Measurements from ENCODE around the gene GAGE2A.
A peak's percentile ranks its signal among the peaks of the same experiment; 100 is the strongest.
"Not testable (repeated sequence)": the region's sequence is repeated elsewhere in the genome, so short reads cannot be mapped to it uniquely, and the experiment has no call there.

Gene GAGE2A

GRCh38 chrX:49589196-49589595 lies at the start of gene GAGE2A:
TSS of gene GAGE2A (plus strand) at chrX:49589496. CDS start at chrX:49590651, 1,155 bp downstream.
- not testable (repeated sequence) for DNase-seq

DNA sequence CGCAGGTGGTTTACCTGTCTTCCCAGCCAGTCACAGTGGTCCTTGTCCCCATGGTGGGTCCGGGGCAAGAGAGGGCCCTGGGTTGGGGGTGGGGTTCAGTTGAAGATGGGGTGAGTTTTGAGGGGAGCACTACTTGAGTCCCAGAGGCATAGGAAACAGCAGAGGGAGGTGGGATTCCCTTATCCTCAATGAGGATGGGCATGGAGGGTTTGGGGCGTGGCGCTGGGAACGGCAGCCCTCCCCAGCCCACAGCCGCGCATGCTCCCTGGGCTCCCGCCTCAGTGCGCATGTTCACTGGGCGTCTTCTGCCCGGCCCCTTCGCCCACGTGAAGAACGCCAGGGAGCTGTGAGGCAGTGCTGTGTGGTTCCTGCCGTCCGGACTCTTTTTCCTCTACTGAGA lies 47.9 kb upstream of the GAGE2A start, which contains the start of gene GAGE12D:
TSS of gene GAGE12D (plus strand) at position 301 of the 400 bp plus-strand sequence. CDS start 1,155 bp downstream, outside the sequence.
- not testable (repeated sequence) for DNase-seq

GRCh38 chrX:49550989-49551388 lies 38.3 kb upstream of the GAGE2A start, which contains the start of gene GAGE12E:
TSS of gene GAGE12E (plus strand) at chrX:49551289. CDS start at chrX:49552444, 1,155 bp downstream.
- not testable (repeated sequence) for DNase-seq

DNA sequence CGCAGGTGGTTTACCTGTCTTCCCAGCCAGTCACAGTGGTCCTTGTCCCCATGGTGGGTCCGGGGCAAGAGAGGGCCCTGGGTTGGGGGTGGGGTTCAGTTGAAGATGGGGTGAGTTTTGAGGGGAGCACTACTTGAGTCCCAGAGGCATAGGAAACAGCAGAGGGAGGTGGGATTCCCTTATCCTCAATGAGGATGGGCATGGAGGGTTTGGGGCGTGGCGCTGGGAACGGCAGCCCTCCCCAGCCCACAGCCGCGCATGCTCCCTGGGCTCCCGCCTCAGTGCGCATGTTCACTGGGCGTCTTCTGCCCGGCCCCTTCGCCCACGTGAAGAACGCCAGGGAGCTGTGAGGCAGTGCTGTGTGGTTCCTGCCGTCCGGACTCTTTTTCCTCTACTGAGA lies 28.8 kb upstream of the GAGE2A start, which contains the start of gene GAGE12F:
TSS of gene GAGE12F (plus strand) at position 301 of the 400 bp plus-strand sequence. CDS start 1,155 bp downstream, outside the sequence.
- not testable (repeated sequence) for DNase-seq

DNA sequence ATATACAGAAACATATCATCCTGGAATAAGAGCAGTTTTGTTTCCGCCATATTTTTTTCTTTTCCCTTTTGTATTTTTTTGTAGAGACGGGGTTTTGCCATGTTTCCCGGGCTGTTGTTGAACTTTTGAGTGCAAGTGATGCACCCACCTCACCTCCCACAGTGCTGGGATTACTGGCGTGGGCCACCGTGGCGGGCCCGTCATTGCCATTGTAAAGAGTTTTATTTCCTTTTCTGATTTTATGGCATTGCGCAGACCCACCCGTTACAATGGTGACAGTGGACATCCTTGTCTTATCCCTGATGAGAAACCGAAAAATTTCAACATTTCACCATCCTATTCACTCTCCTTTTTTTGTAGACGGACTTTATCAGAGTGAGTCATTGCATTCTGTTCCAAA lies 20.6 kb upstream of the GAGE2A start:
- not testable (repeated sequence) for DNase-seq

- DNase-seq = not testable (repeated sequence)
Measured at GRCh38 chrX:49569152-49569551, 20.1 kb upstream of the GAGE2A start.

DNA sequence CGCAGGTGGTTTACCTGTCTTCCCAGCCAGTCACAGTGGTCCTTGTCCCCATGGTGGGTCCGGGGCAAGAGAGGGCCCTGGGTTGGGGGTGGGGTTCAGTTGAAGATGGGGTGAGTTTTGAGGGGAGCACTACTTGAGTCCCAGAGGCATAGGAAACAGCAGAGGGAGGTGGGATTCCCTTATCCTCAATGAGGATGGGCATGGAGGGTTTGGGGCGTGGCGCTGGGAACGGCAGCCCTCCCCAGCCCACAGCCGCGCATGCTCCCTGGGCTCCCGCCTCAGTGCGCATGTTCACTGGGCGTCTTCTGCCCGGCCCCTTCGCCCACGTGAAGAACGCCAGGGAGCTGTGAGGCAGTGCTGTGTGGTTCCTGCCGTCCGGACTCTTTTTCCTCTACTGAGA lies 19.2 kb upstream of the GAGE2A start, which contains the start of gene GAGE12G:
TSS of gene GAGE12G (plus strand) at position 301 of the 400 bp plus-strand sequence. CDS start 1,155 bp downstream, outside the sequence.
- DNase-seq = not testable (repeated sequence)

GRCh38 chrX:49579649-49580048 lies 9.6 kb upstream of the GAGE2A start, which contains the start of gene GAGE12H:
TSS of gene GAGE12H (plus strand) at chrX:49579949. CDS start at chrX:49581104, 1,155 bp downstream.
- DNase-seq = not testable (repeated sequence)

DNA sequence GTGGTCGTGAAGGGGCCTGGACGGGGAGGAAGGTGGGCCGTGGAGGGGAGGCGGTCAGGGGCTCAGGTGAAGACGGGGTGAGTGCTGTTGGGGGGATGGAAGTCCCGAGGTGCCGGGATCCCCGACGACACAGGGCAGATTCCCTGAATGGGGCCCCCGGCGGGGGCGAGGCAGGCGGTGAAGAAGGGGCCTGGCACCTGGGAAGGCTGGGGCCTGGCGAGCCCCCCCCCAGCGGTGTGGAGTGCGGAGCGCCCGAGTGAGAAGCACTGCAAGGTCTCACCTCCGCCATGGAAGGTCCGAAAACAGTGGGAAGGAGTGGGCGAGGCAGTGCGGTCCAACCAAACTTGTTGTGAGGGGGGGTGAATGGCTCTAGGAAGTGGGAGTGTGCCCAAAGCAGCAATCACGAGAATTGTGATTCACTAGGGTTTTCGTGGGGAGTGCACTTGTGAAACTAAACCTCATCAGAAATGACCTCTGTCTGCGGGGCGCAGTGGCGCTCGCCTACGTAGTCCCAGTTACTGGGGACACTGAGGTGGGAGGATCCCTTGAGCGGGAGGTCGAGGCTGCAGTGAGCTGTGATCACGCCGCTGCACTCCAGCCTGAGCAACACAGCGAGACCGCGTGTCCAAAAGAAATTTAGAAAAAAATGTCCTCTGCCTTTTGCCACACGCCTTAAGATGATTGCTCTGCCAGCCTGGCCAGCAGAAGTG lies 628 bp downstream of the GAGE2A start:
- not testable (repeated sequence) for DNase-seq

DNA sequence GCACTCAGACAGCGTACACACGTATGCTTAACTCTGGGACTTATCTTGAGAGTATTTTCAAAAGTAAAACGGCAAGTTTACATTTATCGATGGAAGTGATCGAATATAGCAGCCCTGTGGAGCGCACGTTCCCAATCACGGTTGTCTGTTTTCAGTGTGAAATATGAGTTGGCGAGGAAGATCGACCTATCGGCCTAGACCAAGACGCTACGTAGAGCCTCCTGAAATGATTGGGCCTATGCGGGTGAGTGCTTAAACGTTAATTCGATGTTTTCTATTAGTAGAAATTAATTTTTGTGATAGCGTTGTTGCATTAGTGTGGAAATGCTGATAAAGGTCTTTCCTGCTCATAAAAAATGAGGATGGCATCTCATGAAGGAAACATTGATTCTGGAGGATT lies 1.2 kb downstream of the GAGE2A start:
- DNase-seq = not testable (repeated sequence)

DNA sequence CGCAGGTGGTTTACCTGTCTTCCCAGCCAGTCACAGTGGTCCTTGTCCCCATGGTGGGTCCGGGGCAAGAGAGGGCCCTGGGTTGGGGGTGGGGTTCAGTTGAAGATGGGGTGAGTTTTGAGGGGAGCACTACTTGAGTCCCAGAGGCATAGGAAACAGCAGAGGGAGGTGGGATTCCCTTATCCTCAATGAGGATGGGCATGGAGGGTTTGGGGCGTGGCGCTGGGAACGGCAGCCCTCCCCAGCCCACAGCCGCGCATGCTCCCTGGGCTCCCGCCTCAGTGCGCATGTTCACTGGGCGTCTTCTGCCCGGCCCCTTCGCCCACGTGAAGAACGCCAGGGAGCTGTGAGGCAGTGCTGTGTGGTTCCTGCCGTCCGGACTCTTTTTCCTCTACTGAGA lies 9.4 kb downstream of the GAGE2A start, which contains the start of gene GAGE1:
TSS of gene GAGE1 (plus strand) at position 301 of the 400 bp plus-strand sequence. CDS start 1,155 bp downstream, outside the sequence.
- DNase-seq = not testable (repeated sequence)

- no peak for DNase-seq
Measured at GRCh38 chrX:49610718-49611310, 21.5 kb downstream of the GAGE2A start.

DNA sequence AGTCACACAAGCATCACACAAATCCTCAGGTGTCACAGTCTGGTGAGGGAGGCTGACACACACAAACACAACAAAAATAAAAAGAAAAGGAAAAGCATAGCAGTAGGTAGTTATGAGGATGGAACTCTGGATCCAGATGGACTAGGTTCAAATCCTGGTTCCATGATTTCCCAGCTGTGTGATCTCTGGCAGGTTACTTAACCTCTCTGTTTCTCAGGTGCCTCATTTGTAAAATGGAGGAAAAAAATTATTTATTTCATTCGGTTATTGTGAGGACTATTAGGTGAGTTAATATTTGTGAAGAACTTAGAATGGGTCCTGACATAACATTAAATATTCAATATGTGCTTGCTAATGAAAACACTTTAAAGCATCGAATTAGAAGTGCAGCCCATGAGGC lies 29.3 kb downstream of the GAGE2A start:
- no peak for DNase-seq

DNA sequence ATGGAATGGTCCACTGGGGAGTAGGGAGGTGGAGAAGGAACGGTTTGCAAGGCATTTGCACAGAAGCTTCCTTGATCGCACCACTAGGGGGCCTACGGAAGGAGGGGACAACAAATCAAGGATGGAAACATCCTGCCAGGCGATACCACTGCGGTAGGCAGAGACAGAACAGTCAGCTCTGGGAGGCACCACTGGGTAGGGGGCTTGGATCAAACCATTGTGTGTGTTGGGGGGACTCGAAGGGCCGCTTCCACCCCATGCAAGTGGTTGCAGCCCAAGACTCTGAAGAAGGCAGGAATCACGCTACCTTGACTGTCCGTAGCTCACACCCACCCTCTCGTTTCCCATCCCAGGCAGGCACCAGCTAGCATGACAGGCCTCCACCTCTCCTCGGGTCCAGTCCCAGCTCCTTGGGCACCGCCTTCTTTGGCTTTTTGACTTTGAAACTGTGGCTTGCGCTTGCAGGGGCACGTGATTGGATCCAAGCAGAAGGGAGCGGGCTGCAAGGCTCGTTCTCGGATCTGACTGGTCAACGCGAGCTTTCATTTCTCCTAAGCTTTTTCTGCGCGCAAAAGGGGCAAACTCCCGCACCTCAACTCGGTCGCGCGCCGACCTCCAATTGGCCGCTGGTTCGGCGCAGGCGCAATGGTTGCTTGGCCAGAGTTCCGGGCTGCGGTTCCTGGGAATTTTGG lies 37.9 kb downstream of the GAGE2A start:
- DNase-seq = peak in 1 of 4 experiments; percentile 6

GRCh38 chrX:49644991-49645637 lies 55.8 kb downstream of the GAGE2A start:
- DNase-seq = no peak
